Type B pancreatic cell (in vitro differentiated cells): ENCODE data around the gene WNT7B. TPM values are rescaled to one million over a fixed set of nuclear protein-coding genes. Genes with fewer than 3 reads are reported as not detected.

Experiments used
- DNase-seq: peaks from one replicate; pipeline ENCODE4 v3.0.0; 2021; ENCODE audit warnings: mixed read lengths; ENCODE audit not compliant: unreplicated experiment; ENCODE audit errors: extremely low spot score
- H3K27ac Mint-ChIP-seq: 2 replicates; pipeline ENCODE4 v1.8.0; 2021; ENCODE audit warnings: mild to moderate bottlenecking, mixed read lengths
- H3K27me3 Mint-ChIP-seq: 2 replicates; pipeline ENCODE4 v1.8.0; 2021; ENCODE audit warnings: mixed read lengths
- H3K36me3 Mint-ChIP-seq: 2 replicates; pipeline ENCODE4 v1.8.0; 2021; ENCODE audit warnings: mixed read lengths
- H3K4me1 Mint-ChIP-seq: one replicate; pipeline ENCODE4 v1.8.0; 2021; ENCODE audit warnings: mixed read lengths; ENCODE audit not compliant: unreplicated experiment
- H3K4me3 Mint-ChIP-seq: 2 replicates; pipeline ENCODE4 v1.8.0; 2021; ENCODE audit warnings: mild to moderate bottlenecking, mixed read lengths
- H3K9me3 Mint-ChIP-seq: 2 replicates; pipeline ENCODE4 v1.8.0; 2021; ENCODE audit warnings: mixed read lengths
- total RNA-seq: library from RNA; stranded (reverse); gene quantifications from 2 replicates; pipeline ENCODE4 v1.2.1, GENCODE V29; 2021; ENCODE audit warnings: low replicate concordance
- TF ChIP-seq, protein P1 (sequence below): fragments of 200-600 bp; sonication (generic); conservative IDR thresholded peaks from 2 replicates; pipeline ENCODE4 v1.5.0; 2021; ENCODE audit warnings: antibody characterized with exemption, mild to moderate bottlenecking

WNT7B gene
- total RNA-seq, 1 donor from 2014 or later, result 16.4 TPM

DNA sequence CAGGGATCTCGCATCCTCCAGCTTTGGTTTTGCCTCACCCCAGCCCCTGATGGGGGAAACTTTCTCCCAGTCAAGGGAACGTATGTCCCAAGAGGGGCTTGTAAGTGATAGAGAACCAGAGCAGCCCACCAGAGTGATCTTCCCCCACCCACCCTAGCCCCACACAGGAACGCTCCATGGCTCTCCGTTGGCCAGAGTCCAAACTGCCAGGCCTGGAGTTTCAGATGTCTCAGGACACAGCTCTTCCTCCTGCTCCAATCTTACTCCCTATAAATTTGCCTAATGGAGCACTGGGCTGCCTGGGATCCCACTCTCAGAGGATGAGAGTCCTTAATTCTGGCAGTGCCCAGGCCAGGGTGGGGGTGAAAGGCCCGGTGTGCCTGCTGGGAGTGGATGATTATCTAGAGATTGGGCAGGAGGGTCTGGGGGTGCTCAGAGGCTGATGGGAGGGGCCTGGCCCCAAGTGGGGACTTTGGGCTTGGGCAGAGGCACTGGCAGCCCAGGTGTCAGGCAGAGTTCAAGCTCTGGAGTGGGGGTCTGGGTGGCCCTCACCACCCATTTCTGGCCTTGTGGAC lies 79.9 kb downstream of the WNT7B start:
- no peak for DNase-seq
- no peaks in the 10 kb centered on the region for H3K36me3 Mint-ChIP-seq
- no peak overlapping the region for H3K4me3 Mint-ChIP-seq
- H3K27me3 Mint-ChIP-seq, result no peaks in the 10 kb centered on the region
- H3K27ac Mint-ChIP-seq, result no peak overlapping the region
- H3K9me3 Mint-ChIP-seq, result no peaks in the 10 kb centered on the region
- TF ChIP-seq, protein P1, sequence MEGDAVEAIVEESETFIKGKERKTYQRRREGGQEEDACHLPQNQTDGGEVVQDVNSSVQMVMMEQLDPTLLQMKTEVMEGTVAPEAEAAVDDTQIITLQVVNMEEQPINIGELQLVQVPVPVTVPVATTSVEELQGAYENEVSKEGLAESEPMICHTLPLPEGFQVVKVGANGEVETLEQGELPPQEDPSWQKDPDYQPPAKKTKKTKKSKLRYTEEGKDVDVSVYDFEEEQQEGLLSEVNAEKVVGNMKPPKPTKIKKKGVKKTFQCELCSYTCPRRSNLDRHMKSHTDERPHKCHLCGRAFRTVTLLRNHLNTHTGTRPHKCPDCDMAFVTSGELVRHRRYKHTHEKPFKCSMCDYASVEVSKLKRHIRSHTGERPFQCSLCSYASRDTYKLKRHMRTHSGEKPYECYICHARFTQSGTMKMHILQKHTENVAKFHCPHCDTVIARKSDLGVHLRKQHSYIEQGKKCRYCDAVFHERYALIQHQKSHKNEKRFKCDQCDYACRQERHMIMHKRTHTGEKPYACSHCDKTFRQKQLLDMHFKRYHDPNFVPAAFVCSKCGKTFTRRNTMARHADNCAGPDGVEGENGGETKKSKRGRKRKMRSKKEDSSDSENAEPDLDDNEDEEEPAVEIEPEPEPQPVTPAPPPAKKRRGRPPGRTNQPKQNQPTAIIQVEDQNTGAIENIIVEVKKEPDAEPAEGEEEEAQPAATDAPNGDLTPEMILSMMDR, result no peak
- peaks cover 6% of the 10 kb centered on the region for H3K4me1 Mint-ChIP-seq

DNA sequence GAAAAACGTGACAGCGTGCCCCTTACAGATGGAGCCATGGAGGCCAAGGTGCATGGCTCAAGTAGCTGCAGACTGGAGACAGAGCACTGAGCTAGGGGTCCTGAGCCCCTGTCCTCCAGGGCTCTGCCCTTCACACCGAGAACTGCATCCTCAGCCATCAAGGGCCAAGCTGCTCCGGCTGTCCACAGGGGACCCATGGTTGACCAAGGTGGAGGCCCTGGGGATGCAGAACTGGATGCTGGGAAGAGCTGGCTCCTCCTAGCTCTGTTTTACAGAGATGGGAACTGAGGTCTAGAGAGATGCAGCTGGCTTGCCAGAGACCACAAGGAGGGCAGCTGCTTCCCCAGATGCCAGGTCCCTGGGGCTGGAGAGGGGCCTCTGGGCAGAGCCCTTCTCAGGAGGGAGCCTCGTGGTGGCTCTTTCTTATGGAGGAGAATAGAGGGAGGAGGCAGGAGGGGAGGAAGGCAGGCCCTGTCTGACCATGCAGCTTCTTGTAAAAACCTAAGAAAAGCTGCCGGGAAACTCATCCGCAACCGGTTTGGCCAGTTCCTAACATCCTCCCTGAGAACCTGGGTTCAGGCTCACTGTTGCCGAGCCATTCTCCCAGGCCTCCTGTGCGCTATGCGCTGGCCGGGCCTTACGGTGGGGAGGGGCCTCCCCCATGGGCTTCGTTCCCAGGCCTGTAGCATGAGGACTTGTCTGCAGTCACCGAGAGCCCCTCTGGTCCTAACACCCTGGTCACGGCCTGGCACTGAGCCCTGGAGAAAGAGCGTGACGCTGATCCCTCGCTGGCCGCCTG lies 80.6 kb downstream of the WNT7B start:
- H3K4me3 Mint-ChIP-seq, result no peak overlapping the region
- H3K27me3 Mint-ChIP-seq, result no peaks in the 10 kb centered on the region
- no peak for DNase-seq
- no peak overlapping the region for H3K27ac Mint-ChIP-seq
- TF ChIP-seq, protein P1, result no peak
- no peaks in the 10 kb centered on the region for H3K36me3 Mint-ChIP-seq
- no peaks in the 10 kb centered on the region for H3K9me3 Mint-ChIP-seq
- H3K4me1 Mint-ChIP-seq, result peaks cover 6% of the 10 kb centered on the region

DNA sequence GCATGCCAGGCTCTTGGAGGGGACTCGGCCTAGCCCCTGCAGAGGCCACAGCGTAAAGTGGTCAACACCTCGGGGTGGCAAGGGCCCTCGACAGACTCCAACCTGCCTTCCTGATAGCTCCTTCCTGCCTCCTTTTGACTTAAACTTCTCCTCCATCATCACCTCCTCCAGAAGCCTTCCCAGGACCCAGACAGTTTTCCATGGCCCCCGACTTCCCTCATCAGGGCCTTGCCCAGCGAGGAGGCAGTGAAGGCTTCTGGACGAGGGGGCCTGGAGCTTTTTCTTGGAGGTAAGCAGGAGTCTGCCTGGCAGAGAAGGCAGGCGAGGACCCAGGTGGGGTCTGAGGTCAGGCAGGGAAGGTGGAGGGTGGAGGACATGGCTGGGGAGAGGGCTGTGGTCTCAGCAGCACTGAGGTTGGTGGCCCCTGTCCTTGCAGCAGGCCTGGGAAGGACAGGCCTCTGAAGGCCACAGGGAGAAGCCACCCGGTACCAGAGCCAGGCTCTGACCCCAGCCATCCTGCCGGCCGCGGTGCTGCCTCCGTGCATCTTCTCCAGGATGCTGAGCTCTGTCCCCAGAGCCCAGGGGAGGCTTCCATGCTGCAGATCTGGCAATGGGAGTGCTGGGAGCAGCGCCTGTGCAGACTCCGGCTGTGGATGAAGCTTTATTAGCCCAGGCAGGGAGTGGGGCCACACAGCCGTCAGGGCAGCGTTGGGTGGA lies 81.4 kb downstream of the WNT7B start:
- no peak for DNase-seq
- H3K4me3 Mint-ChIP-seq, result no peak overlapping the region
- no peaks in the 10 kb centered on the region for H3K9me3 Mint-ChIP-seq
- H3K4me1 Mint-ChIP-seq, result peaks cover 6% of the 10 kb centered on the region
- no peak overlapping the region for H3K27ac Mint-ChIP-seq
- TF ChIP-seq, protein P1, result no peak
- no peaks in the 10 kb centered on the region for H3K27me3 Mint-ChIP-seq
- no peaks in the 10 kb centered on the region for H3K36me3 Mint-ChIP-seq

DNA sequence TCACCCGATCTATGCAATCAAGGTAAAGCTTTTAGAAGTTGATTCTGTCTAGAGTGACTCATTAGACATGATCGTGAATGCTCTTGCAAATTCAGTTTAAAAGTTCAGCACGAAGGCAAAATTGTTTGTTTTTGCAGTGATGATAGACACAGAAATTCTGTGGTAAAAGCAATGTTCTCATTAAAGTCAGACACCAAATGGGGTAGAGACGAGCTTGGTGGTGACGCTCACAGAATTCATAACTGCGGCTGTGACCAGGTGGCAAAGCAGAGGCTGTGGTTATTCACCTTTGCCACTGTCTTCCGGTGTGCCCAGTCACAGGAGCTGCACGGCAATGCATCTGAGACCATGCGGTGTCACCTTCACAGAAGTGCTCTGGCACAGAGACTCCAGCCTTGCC lies 83.4 kb downstream of the WNT7B start:
- TF ChIP-seq, protein P1, result no peak
- H3K27me3 Mint-ChIP-seq, result no peaks in the 10 kb centered on the region
- H3K4me1 Mint-ChIP-seq, result peaks cover 6% of the 10 kb centered on the region
- H3K9me3 Mint-ChIP-seq, result no peaks in the 10 kb centered on the region
- no peaks in the 10 kb centered on the region for H3K36me3 Mint-ChIP-seq
- DNase-seq, result no peak
- no peak overlapping the region for H3K4me3 Mint-ChIP-seq
- no peak overlapping the region for H3K27ac Mint-ChIP-seq

DNA sequence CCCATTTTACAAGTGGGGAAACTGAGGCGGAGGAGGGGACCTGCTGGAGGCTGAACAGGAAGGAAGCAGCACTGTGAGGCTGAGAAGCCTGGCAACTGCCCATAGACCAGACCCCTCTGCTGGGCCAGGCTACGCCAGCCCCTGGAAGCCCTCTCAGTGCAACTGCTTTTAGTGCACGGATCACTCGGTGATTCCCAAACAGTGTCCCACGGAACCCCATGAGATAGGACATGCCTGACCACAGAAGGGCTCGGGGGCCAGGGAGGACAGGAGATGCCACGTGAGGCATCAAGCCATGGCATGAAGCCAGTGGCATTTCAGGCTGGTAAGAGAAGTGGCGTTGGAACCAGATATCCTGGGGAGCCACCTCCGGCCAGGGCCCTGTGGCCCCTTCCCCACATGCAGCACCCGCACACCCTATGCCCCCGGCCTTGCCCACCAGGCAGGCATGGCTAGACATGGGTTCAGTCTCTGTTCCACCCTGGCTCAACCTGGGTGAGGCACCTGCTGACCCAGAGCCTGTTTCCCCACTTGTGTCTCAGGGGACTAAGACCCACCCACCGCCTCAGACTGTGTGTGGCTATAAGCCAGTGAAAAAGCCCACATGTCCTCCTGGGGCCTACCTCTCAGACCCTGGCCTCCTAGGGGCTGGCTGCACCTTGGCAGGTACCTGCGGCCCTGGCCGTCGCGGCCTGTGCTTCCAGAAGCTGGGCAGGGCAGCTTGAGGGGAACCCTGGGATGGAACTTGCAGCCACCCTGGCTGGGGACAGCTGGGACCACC lies 84.1 kb downstream of the WNT7B start:
- Mint-ChIP-seq H3K36me3 (no peaks in the 10 kb centered on the region), H3K9me3 (no peaks in the 10 kb centered on the region), H3K4me1 (peaks cover 6% of the 10 kb centered on the region), H3K4me3 (no peak overlapping the region), H3K27me3 (no peaks in the 10 kb centered on the region), H3K27ac (no peak overlapping the region)
- TF ChIP-seq, protein P1, result no peak
- DNase-seq, result no peak
